Measurements from ENCODE around the gene PCNX3.

PCNX3 gene

DNA sequence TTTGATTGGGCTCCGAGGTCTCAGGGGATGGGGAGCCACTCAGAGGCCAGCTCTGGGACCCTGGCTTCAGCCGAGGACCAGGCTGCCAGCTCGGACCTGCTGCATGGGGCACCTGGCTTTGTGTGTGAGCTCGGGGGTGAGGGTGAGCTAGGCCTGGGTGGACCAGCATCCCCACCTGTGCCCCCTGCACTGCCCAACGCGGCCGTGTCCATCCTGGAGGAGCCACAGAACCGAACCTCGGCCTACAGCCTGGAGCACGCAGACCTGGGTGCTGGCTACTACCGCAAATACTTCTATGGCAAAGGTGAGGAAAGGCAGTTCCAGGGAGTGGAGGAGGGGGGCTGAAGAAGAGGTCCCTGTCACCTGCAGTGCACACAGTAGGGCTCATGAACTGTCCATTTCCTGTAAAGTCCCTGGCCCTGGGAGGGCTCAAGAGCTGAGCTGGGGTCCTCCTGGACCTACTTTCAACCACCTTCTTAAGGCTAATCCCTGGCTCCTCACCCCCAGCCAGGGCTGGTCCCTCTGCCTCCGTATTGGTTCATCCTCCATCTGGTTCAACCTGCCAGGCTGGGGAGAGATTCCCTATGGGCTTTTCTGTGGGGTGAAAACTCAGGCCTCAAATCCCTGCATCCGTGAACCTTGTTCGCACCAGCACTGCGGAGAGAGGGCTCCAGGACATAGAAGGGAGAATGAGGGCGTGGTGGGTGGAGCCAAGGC lies 25.9 kb downstream of the PCNX3 start:
- H3K4me3 ChIP-seq (ENCODE audit: low read length) = peak overlapping the region; percentile 42
- TF ChIP-seq, protein P1, sequence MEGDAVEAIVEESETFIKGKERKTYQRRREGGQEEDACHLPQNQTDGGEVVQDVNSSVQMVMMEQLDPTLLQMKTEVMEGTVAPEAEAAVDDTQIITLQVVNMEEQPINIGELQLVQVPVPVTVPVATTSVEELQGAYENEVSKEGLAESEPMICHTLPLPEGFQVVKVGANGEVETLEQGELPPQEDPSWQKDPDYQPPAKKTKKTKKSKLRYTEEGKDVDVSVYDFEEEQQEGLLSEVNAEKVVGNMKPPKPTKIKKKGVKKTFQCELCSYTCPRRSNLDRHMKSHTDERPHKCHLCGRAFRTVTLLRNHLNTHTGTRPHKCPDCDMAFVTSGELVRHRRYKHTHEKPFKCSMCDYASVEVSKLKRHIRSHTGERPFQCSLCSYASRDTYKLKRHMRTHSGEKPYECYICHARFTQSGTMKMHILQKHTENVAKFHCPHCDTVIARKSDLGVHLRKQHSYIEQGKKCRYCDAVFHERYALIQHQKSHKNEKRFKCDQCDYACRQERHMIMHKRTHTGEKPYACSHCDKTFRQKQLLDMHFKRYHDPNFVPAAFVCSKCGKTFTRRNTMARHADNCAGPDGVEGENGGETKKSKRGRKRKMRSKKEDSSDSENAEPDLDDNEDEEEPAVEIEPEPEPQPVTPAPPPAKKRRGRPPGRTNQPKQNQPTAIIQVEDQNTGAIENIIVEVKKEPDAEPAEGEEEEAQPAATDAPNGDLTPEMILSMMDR (conservative IDR thresholded peaks at IDR 0.05; ENCODE audit: low read depth, low read length) = no peak

DNA sequence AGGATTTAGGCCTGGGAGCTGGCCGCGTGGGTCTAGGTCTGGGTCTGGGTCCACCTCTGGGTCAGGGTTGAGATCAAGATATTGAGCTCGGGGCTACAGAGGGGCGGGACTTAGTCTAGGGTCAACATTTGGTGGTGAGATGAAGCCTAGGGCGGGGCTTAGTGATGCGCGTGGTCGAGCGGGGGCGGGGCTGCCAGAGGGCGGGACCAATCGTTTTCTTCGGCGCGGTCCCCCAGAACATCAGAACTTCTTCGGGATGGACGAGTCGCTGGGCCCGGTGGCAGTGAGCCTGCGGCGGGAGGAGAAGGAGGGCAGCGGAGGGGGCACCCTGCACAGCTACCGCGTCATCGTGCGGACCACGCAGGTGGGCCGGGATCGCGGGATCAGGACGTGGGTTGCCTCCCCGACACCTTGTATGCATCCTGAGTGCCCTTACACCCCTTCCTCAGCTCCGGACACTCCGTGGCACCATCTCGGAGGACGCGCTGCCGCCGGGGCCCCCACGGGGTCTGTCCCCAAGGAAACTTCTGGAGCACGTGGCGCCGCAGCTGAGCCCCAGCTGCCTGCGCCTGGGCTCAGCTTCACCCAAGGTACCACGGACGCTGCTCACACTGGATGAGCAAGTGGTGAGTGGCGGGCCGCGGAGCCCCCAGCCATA lies 26.6 kb downstream of the PCNX3 start:
- no peak for DNase-seq (ENCODE audit: low read depth)
- TF ChIP-seq, protein P1 (conservative IDR thresholded peaks at IDR 0.05; ENCODE audit: low read depth, low read length) = no peak
- H3K4me3 ChIP-seq (ENCODE audit: low read length) = peak overlapping the region; percentile 42

More for the DNA sequence above, 25.9 kb downstream of the PCNX3 start:
- no peak for DNase-seq (ENCODE audit: low read depth)

DNA sequence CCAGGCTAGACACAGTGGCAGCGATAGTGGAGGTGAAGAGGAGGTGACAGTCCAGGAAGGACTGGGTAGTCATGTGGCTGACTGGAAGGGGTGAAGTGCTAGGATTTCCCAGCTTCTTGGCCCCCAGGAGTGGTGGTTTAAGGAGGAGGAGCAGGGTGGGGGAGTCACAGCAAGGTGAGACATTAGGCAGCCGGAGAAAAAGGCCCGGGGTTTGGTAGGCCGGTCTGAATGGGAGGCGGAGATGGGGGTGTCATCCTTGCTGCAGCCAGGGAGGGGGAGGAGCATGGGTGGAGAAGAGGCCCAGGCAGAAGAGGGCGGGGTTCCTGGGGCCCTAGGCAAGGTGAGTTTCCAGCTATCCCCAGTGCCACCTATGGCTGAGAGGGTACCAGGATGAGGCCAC lies 28.4 kb downstream of the PCNX3 start:
- H3K4me3 ChIP-seq (ENCODE audit: low read length) = no peak overlapping the region
- no peak for DNase-seq (ENCODE audit: low read depth)
- TF ChIP-seq, protein P1 (conservative IDR thresholded peaks at IDR 0.05; ENCODE audit: low read depth, low read length) = no peak

DNA sequence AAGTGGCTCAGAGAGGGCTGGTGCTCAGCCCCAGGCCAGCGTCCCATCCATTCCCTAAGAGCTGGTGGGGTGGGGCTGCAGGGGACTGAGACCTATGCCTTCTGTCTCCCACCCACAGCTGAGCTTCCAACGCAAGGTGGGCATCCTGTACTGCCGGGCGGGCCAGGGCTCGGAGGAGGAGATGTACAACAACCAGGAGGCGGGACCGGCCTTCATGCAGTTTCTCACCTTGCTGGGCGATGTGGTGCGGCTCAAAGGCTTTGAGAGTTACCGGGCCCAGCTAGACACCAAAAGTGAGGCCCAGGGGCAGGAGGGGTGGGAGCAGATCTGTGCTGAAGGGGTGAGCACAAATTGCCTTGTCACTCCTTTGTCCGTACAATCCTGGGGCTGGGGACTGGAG lies 29.3 kb downstream of the PCNX3 start:
- H3K4me3 ChIP-seq (ENCODE audit: low read length) = no peak overlapping the region
- TF ChIP-seq, protein P1 (conservative IDR thresholded peaks at IDR 0.05; ENCODE audit: low read depth, low read length) = no peak
- DNase-seq (ENCODE audit: low read depth) = no peak

DNA sequence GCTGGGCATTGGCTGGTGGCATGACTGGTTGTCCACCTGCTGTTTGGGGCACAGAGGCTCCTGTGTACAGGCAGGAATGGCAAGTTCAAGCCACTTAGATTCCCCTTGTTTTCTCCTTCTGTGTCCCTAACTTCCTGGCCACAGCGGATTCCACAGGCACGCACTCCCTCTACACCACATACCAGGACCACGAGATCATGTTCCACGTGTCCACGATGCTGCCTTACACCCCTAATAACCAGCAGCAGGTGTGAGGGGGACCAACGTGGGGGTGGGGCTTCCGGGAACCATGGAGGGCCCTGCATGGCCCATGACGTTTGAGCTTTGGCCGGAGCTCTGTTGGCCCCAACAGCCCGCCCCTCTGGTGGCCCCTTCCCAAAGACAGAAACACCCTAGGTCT lies 30.1 kb downstream of the PCNX3 start:
- DNase-seq (ENCODE audit: low read depth) = no peak
- TF ChIP-seq, protein P1 (conservative IDR thresholded peaks at IDR 0.05; ENCODE audit: low read depth, low read length) = no peak
- no peak overlapping the region for H3K4me3 ChIP-seq (ENCODE audit: low read length)

DNA sequence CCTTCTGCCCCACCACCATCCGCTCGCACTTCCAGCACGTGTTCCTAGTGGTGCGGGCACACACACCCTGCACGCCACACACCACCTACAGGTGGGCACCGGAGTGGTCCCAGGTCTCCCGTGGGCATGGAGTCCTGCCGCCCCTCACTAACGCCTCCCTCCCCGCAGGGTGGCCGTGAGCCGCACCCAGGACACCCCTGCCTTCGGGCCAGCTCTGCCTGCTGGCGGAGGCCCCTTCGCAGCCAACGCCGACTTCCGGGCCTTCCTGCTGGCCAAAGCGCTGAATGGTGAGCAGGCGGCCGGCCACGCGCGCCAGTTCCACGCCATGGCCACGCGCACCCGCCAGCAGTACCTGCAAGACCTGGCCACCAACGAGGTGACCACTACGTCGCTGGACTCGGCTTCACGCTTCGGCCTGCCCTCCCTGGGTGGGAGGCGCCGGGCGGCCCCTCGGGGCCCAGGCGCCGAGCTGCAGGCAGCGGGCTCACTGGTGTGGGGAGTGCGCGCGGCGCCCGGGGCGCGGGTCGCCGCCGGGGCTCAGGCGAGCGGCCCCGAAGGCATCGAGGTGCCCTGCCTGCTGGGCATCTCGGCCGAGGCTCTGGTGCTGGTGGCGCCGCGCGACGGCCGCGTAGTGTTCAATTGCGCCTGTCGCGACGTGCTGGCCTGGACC lies 30.8 kb downstream of the PCNX3 start:
- DNase-seq (ENCODE audit: low read depth) = no peak
- no peak overlapping the region for H3K4me3 ChIP-seq (ENCODE audit: low read length)
- TF ChIP-seq, protein P1 (conservative IDR thresholded peaks at IDR 0.05; ENCODE audit: low read depth, low read length) = no peak
